Spinal cord (tissue), 10 donors: ENCODE measurements around the gene SNRNP25. TPM values are rescaled to one million over a fixed set of nuclear protein-coding genes. Genes with fewer than 3 reads are reported as not detected.
A peak's percentile ranks its signal among the peaks of the same experiment; 100 is the strongest.

ENCODE experiments used
- DNase-seq, 6 donors: peaks; one replicate each; pipeline versions ENCODE4 v3.0.0 to v3.0.0-alpha.2; 2013 to 2015; ENCODE audit warnings: low spot score in 6 of 6, low read depth in 4 of 6
- H3K27ac ChIP-seq: one replicate; pipeline ENCODE4 v1.5.1; 2013; ENCODE audit warnings: low read depth, low read length, control low read depth
- H3K27me3 ChIP-seq: one replicate; pipeline ENCODE4 v1.6.1; 2013; ENCODE audit warnings: low read length; ENCODE audit not compliant: control insufficient read depth, insufficient read depth
- H3K36me3 ChIP-seq: one replicate; pipeline ENCODE4 v1.6.1; 2013; ENCODE audit warnings: low read length; ENCODE audit not compliant: control insufficient read depth, insufficient read depth
- H3K4me1 ChIP-seq: one replicate; pipeline ENCODE4 v1.6.1; 2013; ENCODE audit warnings: low read length; ENCODE audit not compliant: control insufficient read depth, insufficient read depth
- H3K4me3 ChIP-seq: one replicate; pipeline ENCODE4 v1.5.1; 2013; ENCODE audit warnings: low read depth, low read length, control low read depth
- H3K9me3 ChIP-seq: one replicate; pipeline ENCODE4 v1.6.1; 2013; ENCODE audit warnings: low read length; ENCODE audit not compliant: control insufficient read depth, insufficient read depth
- WGBS: methylation state at CpG from one replicate; pipeline ENCODE4 v1.1.5; 2013; ENCODE audit warnings: missing lambda C conversion rate; ENCODE audit not compliant: insufficient coverage; 5-methylcytosine and 5-hydroxymethylcytosine counted together
- polyA plus RNA-seq, 2 donors: library from polyadenylated mRNA; unstranded; fragments of 120-200 nt; gene quantifications; one replicate each; pipeline ENCODE4 v1.2.1, GENCODE V29; 2013; ENCODE audit not compliant: insufficient read length in 2 of 2
- total RNA-seq, 2 donors: library from RNA; depleted of rRNA in 1 of 2; stranded (reverse); fragments of 120-200 nt in 1 of 2; fragments of >200 nt in 1 of 2; gene quantifications; one replicate each; pipeline versions ENCODE4 v1.2.3 to v1.2.4, GENCODE V29; 2013 to 2014
- donor health status: healthy.

The SNRNP25 gene
- total and polyA plus RNA-seq, 4 donors: 37.2 to 122 (median 82.1) TPM

GRCh38 chr16:83781-84615, 30.4 kb downstream of the SNRNP25 start:
- WGBS: 65% methylated on average over 21 of the region's 21 CpGs
- H3K36me3 ChIP-seq: peaks cover 93% of the 10 kb centered on the region
- peaks cover 34% of the 10 kb centered on the region for H3K4me1 ChIP-seq
- H3K27ac ChIP-seq: peak overlapping the region; percentile 11
- no peak for DNase-seq
- H3K4me3 ChIP-seq: no peak overlapping the region
- H3K27me3 ChIP-seq: no peaks in the 10 kb centered on the region
- H3K9me3 ChIP-seq: no peaks in the 10 kb centered on the region

- Histone ChIP-seq H3K9me3 (no peaks in the 10 kb centered on the region), H3K4me3 (no peak overlapping the region), H3K27ac (peak overlapping the region; percentile 11), H3K36me3 (peaks cover 93% of the 10 kb centered on the region), H3K27me3 (no peaks in the 10 kb centered on the region), H3K4me1 (peaks cover 26% of the 10 kb centered on the region)
- no peak for DNase-seq
- WGBS: 80% methylated on average over 7 of the region's 7 CpGs
These were observed 31.2 kb downstream of the SNRNP25 start for GRCh38 chr16:84718-85406.

- 94% methylated on average over 18 of the region's 18 CpGs for WGBS
- Histone ChIP-seq H3K4me3 (no peak overlapping the region), H3K4me1 (peaks cover 28% of the 10 kb centered on the region), H3K27me3 (no peaks in the 10 kb centered on the region), H3K9me3 (no peaks in the 10 kb centered on the region), H3K27ac (no peak overlapping the region), H3K36me3 (peaks cover 93% of the 10 kb centered on the region)
- no peak for DNase-seq
These were observed 31.8 kb downstream of the SNRNP25 start for GRCh38 chr16:85407-85782.

- Histone ChIP-seq H3K9me3 (no peaks in the 10 kb centered on the region), H3K4me3 (no peak overlapping the region), H3K36me3 (peaks cover 90% of the 10 kb centered on the region), H3K27me3 (no peaks in the 10 kb centered on the region), H3K27ac (no peak overlapping the region), H3K4me1 (peaks cover 32% of the 10 kb centered on the region)
- 84% methylated on average over 9 of the region's 9 CpGs for WGBS
- no peak for DNase-seq
These were observed 32.2 kb downstream of the SNRNP25 start for GRCh38 chr16:85865-86264.

- Histone ChIP-seq H3K9me3 (no peaks in the 10 kb centered on the region), H3K36me3 (peaks cover 85% of the 10 kb centered on the region), H3K27ac (no peak overlapping the region), H3K27me3 (no peaks in the 10 kb centered on the region), H3K4me3 (no peak overlapping the region), H3K4me1 (peaks cover 39% of the 10 kb centered on the region)
- 86% methylated on average over 19 of the region's 23 CpGs for WGBS
- no peak for DNase-seq
These were observed 32.9 kb downstream of the SNRNP25 start for GRCh38 chr16:86483-86952.

- no peak overlapping the region for H3K4me3 ChIP-seq
- no peak overlapping the region for H3K27ac ChIP-seq
- peaks cover 86% of the 10 kb centered on the region for H3K36me3 ChIP-seq
- H3K9me3 ChIP-seq: no peaks in the 10 kb centered on the region
- WGBS: 97% methylated on average over 12 of the region's 14 CpGs
- H3K4me1 ChIP-seq: peaks cover 57% of the 10 kb centered on the region
- DNase-seq: no peak
- H3K27me3 ChIP-seq: no peaks in the 10 kb centered on the region
These were observed 35.0 kb downstream of the SNRNP25 start for GRCh38 chr16:88613-89012.

- 93% methylated on average over 29 of the region's 30 CpGs for WGBS
- Histone ChIP-seq H3K4me3 (no peak overlapping the region), H3K9me3 (no peaks in the 10 kb centered on the region), H3K36me3 (peaks cover 85% of the 10 kb centered on the region), H3K27me3 (no peaks in the 10 kb centered on the region), H3K27ac (no peak overlapping the region), H3K4me1 (peaks cover 54% of the 10 kb centered on the region)
- DNase-seq: no peak
These were observed 36.0 kb downstream of the SNRNP25 start for GRCh38 chr16:89391-90302.

GRCh38 chr16:91484-91883, 37.9 kb downstream of the SNRNP25 start:
- Histone ChIP-seq H3K4me3 (no peak overlapping the region), H3K4me1 (peaks cover 43% of the 10 kb centered on the region), H3K36me3 (peaks cover 78% of the 10 kb centered on the region), H3K27me3 (no peaks in the 10 kb centered on the region), H3K9me3 (no peaks in the 10 kb centered on the region), H3K27ac (peak overlapping the region; percentile 84)
- 37% methylated on average over 9 of the region's 9 CpGs for WGBS
- peak in 4 of 6 donors; percentile 67 to 92 (median 86) for DNase-seq
